ENCODE data around the gene HNRNPU. TPM values are rescaled to one million over a fixed set of nuclear protein-coding genes. Genes with fewer than 3 reads are reported as not detected.

The HNRNPU gene
- total and polyA plus RNA-seq, 2 of the 13 experiments (the other 11 are each of a cell fraction or from before 2014, with no cell fraction given), result 101 to 508 TPM

DNA sequence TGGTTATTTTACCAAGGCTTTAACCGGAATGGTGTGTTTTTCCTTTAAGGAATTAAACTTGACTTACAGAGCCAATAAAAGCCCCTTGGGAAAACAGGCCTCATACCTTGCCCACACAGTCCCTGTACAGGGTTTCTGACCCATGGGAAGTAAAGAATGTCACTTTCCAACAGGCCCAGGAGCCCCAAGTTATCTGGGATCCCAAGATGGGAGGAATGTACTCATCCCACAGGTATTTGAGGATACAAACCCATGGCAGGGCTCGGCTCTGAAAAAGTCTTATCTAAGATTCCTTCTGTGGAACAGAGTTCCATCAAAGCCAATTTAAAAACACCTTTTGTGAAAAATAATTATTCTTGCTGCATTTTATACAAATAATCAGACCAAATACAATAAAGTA, 44.2 kb downstream of the HNRNPU start:
- Histone ChIP-seq H4K20me1 (ENCODE audit: insufficient read depth, low read length) (no peaks in the 10 kb centered on the region), H3K4me1 (ENCODE audit: insufficient read depth, low read length) (peaks cover 23% of the 10 kb centered on the region), H2AFZ (ENCODE audit: low read length) (no peak overlapping the region), H3K27me3 (ENCODE audit: control insufficient read depth in 1 of 2, insufficient read depth in 2 of 2, low read length in 2 of 2) (no peaks in the 10 kb centered on the region), H3K27ac (ENCODE audit: extremely low read length, insufficient read depth, low read length) (no peak overlapping the region), H3K9me3 (ENCODE audit: low read length) (no peaks in the 10 kb centered on the region), H3K9ac (ENCODE audit: insufficient read depth, low read depth, low read length) (no peak overlapping the region), H3K4me3 (replicated peaks in 1 of 3; ENCODE audit: insufficient read depth in 1 of 3, low read depth in 2 of 3, low read length in 3 of 3) (no peak overlapping the region), H3K79me2 (ENCODE audit: insufficient read depth, low read length) (no peaks in the 10 kb centered on the region), H3K4me2 (ENCODE audit: low read depth, low read length) (no peak overlapping the region), H3K36me3 (replicated peaks in 1 of 2; ENCODE audit: control insufficient read depth in 1 of 2, insufficient read depth in 2 of 2, low read length in 2 of 2) (no peaks in the 10 kb centered on the region)
- ChIA-PET POLR2A (no interaction called here), CTCF (ENCODE audit: low intra/inter-chr PET ratio, low total read pairs) (no interaction called here)
- FAIRE-seq, result no peak
- 95% methylated on average over 2 of the region's 2 CpGs for WGBS (ENCODE audit: low lambda C conversion rate)
- in situ Hi-C loops (cut with HindIII; ENCODE audit: extremely low pct_ligation_motif_present, low pct_unique_long_range_greater_than_20kb) (no loop called here), intact Hi-C loops (cut with micrococcal nuclease; ENCODE audit: unreplicated experiment) (no loop called here)
- no peak for DNase-seq (ENCODE audit: low spot score)
- TF ChIP-seq, protein P1, sequence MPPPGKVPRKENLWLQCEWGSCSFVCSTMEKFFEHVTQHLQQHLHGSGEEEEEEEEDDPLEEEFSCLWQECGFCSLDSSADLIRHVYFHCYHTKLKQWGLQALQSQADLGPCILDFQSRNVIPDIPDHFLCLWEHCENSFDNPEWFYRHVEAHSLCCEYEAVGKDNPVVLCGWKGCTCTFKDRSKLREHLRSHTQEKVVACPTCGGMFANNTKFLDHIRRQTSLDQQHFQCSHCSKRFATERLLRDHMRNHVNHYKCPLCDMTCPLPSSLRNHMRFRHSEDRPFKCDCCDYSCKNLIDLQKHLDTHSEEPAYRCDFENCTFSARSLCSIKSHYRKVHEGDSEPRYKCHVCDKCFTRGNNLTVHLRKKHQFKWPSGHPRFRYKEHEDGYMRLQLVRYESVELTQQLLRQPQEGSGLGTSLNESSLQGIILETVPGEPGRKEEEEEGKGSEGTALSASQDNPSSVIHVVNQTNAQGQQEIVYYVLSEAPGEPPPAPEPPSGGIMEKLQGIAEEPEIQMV (CRISPR knock-in tag; IDR thresholded peaks at IDR 0.05; ENCODE audit: low read depth), result no peak
- TF ChIP-seq RBAK (CRISPR knock-in tag; IDR thresholded peaks at IDR 0.05) (no peak), ZSCAN31 (CRISPR knock-in tag; IDR thresholded peaks at IDR 0.05; ENCODE audit: low read depth) (no peak), EED (CRISPR knock-in tag; IDR thresholded peaks at IDR 0.05) (no peak), SAFB2 (CRISPR knock-in tag; IDR thresholded peaks at IDR 0.05; ENCODE audit: borderline replicate concordance, low read depth) (no peak), ZFP36 (IDR thresholded peaks at IDR 0.05; ENCODE audit: borderline replicate concordance, low read depth, low read length, partially characterized antibody) (no peak), ZNF256 (CRISPR knock-in tag; conservative IDR thresholded peaks at IDR 0.05) (no peak), CCDC6 (CRISPR knock-in tag; IDR thresholded peaks at IDR 0.05) (no peak), U2AF2 (IDR thresholded peaks at IDR 0.05; ENCODE audit: low read depth, low read length) (no peak), SYNCRIP (IDR thresholded peaks at IDR 0.05; ENCODE audit: insufficient read depth, low read depth, low read length) (no peak), SMARCE1 (IDR thresholded peaks at IDR 0.05; ENCODE audit: borderline replicate concordance) (no peak), TAF1 (CRISPR knock-in tag; IDR thresholded peaks at IDR 0.05) (no peak), MXI1 (IDR thresholded peaks at IDR 0.05; ENCODE audit: borderline replicate concordance, low read depth, low read length) (no peak), ZNF354B (CRISPR knock-in tag; IDR thresholded peaks at IDR 0.05) (no peak), NCOA1 (CRISPR knock-in tag; IDR thresholded peaks at IDR 0.05) (no peak), ZNF44 (CRISPR knock-in tag; IDR thresholded peaks at IDR 0.05) (no peak), CBX2 (IDR thresholded peaks at IDR 0.05; ENCODE audit: low read depth, low read length) (no peak), CBX2 (CRISPR knock-in tag; IDR thresholded peaks at IDR 0.05; ENCODE audit: low read depth) (no peak)
- TF ChIP-seq, protein P2, sequence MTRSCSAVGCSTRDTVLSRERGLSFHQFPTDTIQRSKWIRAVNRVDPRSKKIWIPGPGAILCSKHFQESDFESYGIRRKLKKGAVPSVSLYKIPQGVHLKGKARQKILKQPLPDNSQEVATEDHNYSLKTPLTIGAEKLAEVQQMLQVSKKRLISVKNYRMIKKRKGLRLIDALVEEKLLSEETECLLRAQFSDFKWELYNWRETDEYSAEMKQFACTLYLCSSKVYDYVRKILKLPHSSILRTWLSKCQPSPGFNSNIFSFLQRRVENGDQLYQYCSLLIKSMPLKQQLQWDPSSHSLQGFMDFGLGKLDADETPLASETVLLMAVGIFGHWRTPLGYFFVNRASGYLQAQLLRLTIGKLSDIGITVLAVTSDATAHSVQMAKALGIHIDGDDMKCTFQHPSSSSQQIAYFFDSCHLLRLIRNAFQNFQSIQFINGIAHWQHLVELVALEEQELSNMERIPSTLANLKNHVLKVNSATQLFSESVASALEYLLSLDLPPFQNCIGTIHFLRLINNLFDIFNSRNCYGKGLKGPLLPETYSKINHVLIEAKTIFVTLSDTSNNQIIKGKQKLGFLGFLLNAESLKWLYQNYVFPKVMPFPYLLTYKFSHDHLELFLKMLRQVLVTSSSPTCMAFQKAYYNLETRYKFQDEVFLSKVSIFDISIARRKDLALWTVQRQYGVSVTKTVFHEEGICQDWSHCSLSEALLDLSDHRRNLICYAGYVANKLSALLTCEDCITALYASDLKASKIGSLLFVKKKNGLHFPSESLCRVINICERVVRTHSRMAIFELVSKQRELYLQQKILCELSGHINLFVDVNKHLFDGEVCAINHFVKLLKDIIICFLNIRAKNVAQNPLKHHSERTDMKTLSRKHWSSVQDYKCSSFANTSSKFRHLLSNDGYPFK (CRISPR knock-in tag; IDR thresholded peaks at IDR 0.05; ENCODE audit: borderline replicate concordance), result no peak
- TF ChIP-seq, protein P3, sequence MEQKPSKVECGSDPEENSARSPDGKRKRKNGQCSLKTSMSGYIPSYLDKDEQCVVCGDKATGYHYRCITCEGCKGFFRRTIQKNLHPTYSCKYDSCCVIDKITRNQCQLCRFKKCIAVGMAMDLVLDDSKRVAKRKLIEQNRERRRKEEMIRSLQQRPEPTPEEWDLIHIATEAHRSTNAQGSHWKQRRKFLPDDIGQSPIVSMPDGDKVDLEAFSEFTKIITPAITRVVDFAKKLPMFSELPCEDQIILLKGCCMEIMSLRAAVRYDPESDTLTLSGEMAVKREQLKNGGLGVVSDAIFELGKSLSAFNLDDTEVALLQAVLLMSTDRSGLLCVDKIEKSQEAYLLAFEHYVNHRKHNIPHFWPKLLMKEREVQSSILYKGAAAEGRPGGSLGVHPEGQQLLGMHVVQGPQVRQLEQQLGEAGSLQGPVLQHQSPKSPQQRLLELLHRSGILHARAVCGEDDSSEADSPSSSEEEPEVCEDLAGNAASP (CRISPR knock-in tag; IDR thresholded peaks at IDR 0.05; ENCODE audit: borderline replicate concordance), result no peak
- TF ChIP-seq, protein P4, sequence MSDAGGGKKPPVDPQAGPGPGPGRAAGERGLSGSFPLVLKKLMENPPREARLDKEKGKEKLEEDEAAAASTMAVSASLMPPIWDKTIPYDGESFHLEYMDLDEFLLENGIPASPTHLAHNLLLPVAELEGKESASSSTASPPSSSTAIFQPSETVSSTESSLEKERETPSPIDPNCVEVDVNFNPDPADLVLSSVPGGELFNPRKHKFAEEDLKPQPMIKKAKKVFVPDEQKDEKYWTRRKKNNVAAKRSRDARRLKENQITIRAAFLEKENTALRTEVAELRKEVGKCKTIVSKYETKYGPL (CRISPR knock-in tag; IDR thresholded peaks at IDR 0.05), result no peak
- no TSS peak for BruUV-seq (replicated peaks)
- no peak for ATAC-seq

Data from HepG2 (cell line).